ENCODE measurements around the gene PCDHGA2. TPM values are rescaled to one million over a fixed set of nuclear protein-coding genes. Genes with fewer than 3 reads are reported as not detected.

Gene PCDHGA2
- total RNA-seq, 1 experiment from 2014 or later = 7.0 TPM

DNA sequence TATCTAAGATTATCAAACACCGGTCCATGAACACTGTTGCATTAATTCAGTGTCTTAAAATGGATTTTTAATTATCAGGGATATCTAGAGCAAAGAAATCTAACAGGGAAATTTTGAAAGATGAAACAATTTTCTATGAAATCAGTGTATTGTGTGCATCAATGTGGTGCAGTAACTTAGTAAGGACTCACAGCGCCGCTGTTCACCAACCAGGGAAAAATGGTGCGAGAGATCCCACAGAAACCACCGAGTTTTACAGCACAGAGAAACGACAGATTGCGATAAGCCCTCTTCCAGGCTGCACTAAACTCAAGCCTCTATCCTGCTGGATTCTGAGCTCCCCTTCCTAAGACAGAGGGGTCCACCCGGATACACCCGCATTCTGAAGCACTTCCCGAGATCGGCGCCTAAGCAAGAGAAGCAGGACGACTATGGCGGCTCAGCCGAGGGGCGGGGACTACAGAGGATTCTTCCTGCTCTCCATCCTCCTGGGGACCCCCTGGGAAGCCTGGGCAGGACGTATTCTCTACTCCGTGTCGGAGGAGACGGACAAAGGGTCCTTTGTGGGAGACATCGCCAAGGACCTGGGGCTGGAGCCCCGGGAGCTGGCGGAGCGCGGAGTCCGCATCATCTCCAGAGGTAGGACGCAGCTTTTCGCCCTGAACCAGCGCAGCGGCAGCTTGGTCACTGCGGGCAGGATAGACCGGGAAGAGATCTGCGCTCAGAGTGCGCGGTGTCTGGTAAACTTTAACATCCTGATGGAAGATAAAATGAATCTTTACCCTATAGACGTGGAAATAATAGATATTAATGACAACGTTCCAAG, 44.1 kb downstream of the PCDHGA2 start, which contains the start of gene PCDHGA7:
TSS of gene PCDHGA7 (plus strand) at position 274 of the 826 bp plus-strand sequence. CDS start at position 432, 158 bp downstream.
- DNase-seq (ENCODE audit: low read depth) = peak; percentile 62

DNA sequence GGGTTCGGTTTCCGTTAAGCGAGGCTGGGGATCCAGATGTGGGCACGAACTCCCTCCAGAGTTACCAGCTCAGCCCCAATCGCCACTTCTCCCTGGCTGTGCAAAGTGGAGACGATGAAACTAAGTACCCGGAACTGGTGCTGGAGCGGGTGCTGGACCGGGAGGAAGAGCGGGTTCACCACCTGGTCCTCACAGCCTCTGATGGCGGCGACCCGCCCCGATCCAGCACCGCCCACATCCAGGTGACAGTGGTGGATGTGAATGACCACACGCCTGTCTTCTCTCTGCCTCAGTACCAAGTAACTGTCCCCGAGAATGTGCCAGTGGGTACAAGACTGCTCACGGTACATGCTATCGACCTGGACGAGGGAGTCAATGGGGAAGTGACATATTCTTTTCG, 44.8 kb downstream of the PCDHGA2 start:
- DNase-seq (ENCODE audit: low read depth) = no peak

DNA sequence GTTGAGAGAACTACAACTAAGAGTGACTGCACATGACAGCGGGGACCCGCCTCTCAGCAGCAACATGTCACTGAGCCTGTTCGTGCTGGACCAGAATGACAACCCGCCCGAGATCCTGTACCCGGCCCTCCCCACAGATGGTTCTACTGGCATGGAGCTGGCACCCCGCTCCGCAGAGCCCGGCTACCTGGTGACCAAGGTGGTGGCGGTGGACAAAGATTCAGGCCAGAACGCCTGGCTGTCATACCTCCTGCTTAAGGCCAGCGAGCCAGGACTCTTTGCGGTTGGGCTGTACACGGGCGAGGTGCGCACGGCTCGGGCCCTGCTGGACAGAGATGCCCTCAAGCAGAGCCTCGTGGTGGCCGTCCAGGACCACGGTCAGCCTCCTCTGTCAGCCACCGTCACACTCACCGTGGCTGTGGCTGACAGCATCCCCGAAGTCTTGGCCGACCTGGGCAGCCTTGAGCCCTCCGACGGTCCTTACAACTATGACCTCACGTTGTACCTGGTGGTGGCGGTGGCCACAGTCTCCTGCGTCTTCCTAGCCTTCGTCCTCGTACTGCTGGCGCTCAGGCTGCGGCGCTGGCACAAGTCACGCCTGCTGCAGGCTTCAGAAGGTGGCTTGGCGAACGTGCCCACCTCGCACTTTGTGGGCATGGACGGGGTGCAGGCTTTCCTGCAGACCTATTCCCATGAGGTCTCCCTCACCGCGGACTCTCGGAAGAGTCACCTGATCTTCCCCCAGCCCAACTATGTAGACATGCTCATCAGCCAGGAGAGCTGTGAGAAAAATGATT, 46.1 kb downstream of the PCDHGA2 start:
- DNase-seq (ENCODE audit: low read depth) = no peak

DNA sequence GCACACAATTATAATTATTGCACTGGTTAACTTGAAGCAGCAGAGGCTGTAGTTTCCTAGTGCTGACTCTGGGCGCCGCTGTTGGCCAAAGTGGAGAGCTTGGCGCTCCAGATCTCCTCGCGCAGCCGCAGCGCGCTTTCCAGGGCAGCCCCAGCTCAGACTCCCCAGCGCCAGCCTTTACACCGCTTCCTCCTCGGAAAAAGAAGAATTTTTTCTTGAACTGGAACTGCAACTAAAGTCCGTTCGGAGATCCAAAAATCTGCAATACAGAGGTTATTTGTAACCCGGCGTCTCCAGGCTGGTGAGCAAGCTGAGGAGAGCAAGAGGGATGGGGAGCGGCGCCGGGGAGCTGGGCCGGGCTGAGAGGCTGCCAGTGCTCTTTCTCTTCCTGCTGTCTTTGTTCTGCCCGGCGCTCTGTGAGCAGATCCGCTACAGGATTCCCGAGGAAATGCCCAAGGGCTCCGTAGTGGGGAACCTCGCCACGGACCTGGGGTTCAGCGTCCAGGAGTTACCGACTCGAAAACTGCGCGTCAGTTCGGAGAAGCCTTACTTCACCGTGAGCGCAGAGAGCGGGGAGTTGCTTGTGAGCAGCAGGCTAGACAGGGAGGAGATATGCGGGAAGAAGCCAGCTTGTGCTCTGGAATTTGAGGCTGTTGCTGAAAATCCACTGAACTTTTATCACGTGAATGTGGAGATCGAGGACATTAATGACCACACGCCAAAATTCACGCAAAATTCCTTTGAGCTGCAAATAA, 49.2 kb downstream of the PCDHGA2 start, which contains the start of gene PCDHGB4:
TSS of gene PCDHGB4 (plus strand) at position 142 of the 755 bp plus-strand sequence. CDS start at position 329, 187 bp downstream.
- DNase-seq (ENCODE audit: low read depth) = peak; percentile 58

DNA sequence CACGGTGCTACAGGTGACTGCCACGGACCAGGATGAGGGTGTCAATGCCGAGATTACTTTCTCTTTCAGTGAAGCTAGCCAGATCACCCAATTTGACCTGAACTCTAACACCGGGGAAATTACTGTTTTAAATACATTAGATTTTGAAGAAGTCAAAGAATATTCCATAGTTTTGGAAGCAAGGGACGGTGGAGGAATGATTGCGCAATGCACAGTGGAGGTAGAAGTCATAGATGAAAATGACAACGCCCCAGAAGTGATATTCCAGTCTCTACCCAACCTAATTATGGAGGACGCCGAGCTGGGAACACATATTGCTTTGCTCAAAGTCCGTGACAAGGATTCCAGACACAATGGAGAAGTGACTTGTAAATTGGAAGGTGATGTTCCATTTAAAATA, 50.1 kb downstream of the PCDHGA2 start:
- DNase-seq (ENCODE audit: low read depth) = no peak

DNA sequence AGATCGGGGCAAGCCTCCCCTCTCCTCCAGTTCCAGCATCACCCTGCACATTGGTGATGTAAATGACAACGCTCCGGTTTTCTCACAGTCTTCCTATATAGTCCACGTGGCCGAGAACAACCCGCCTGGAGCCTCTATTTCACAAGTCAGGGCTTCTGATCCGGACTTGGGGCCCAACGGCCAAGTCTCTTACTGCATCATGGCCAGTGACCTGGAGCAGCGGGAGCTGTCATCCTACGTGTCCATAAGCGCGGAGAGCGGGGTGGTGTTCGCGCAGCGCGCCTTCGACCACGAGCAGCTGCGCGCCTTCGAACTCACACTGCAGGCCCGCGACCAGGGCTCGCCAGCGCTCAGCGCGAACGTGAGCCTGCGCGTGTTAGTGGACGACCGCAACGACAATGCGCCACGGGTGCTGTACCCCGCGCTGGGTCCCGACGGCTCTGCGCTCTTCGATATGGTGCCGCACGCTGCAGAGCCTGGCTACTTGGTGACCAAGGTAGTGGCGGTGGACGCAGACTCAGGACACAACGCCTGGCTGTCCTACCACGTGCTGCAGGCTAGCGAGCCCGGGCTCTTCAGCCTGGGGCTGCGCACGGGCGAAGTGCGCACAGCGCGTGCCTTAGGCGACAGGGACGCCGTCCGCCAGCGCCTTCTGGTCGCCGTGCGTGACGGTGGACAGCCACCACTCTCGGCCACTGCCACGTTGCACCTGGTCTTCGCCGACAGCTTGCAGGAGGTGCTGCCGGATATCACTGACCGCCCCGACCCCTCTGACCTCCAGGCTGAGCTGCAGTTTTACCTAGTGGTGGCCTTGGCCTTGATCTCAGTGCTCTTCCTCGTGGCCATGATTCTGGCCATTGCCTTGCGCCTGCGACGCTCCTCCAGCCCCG, 50.8 kb downstream of the PCDHGA2 start:
- DNase-seq (ENCODE audit: low read depth) = no peak

DNA sequence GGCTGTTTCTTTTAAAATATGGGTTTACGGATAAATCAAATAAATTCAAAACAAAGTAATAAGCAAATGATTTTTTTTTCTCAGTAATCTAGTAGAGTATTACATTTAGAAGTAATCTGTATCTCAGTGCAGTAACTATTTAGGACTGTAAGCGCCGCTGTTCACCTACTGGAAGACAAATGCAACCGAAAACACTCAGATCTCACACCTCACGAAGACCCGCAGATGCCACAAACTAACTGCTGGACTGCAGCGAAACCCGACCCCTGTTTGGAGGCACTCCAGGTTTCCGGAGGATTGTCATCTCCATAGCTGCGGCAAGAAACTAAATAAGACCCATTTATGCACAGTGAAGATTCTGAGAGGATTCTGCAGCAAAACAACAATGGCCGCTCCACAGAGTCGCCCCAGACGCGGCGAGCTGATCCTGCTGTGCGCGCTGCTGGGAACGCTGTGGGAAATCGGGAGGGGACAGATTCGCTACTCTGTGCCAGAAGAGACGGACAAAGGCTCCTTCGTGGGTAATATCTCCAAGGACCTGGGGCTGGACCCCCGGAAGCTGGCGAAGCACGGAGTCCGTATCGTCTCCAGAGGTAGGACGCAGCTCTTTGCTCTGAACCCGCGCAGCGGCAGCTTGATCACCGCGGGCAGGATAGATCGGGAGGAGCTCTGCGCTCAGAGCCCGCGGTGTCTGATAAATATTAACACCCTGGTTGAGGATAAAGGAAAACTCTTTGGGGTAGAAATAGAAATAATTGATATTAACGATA, 54.1 kb downstream of the PCDHGA2 start, which contains the start of gene PCDHGA8:
TSS of gene PCDHGA8 (plus strand) at position 205 of the 770 bp plus-strand sequence. CDS start at position 386, 181 bp downstream.
- DNase-seq (ENCODE audit: low read depth) = no peak

Other genes starting within 250 kb of the PCDHGA2 start
- 0.88 and 0.96 TPM in 2 replicates for gene PCDHB2, start 244.1 kb upstream of the PCDHGA2 start, total RNA-seq (2014; rRNA removed; shearing (Covaris generic))
- gene PCDHB3, start 238.3 kb upstream of the PCDHGA2 start, total RNA-seq (2014; rRNA removed; shearing (Covaris generic)) = 0.12 and 0.20 TPM in 2 replicates
- gene PCDHB4, start 216.9 kb upstream of the PCDHGA2 start, total RNA-seq (2014; rRNA removed; shearing (Covaris generic)) = under 0.01 and 0.12 TPM in 2 replicates
- 0.59 and 0.60 TPM in 2 replicates for gene PCDHB5, start 203.6 kb upstream of the PCDHGA2 start, total RNA-seq (2014; rRNA removed; shearing (Covaris generic))
- 0.20 and 0.24 TPM in 2 replicates for gene PCDHB6, start 188.7 kb upstream of the PCDHGA2 start, total RNA-seq (2014; rRNA removed; shearing (Covaris generic))
- 0.39 and 0.48 TPM in 2 replicates for gene PCDHB7, start 166.1 kb upstream of the PCDHGA2 start, total RNA-seq (2014; rRNA removed; shearing (Covaris generic))
- 0.10 and 0.12 TPM in 2 replicates for gene PCDHB8, start 161.0 kb upstream of the PCDHGA2 start, total RNA-seq (2014; rRNA removed; shearing (Covaris generic))
- 2.0 and 2.1 TPM in 2 replicates for gene PCDHB16, start 156.4 kb upstream of the PCDHGA2 start, total RNA-seq (2014; rRNA removed; shearing (Covaris generic))
- 0.10 and 0.24 TPM in 2 replicates for gene PCDHB9, start 151.6 kb upstream of the PCDHGA2 start, total RNA-seq (2014; rRNA removed; shearing (Covaris generic))
- 0.60 and 0.78 TPM in 2 replicates for gene PCDHB10, start 146.4 kb upstream of the PCDHGA2 start, total RNA-seq (2014; rRNA removed; shearing (Covaris generic))
- 0.12 and 0.20 TPM in 2 replicates for gene PCDHB11, start 139.1 kb upstream of the PCDHGA2 start, total RNA-seq (2014; rRNA removed; shearing (Covaris generic))
- gene PCDHB12, start 130.0 kb upstream of the PCDHGA2 start, total RNA-seq (2014; rRNA removed; shearing (Covaris generic)) = 0.36 and 0.88 TPM in 2 replicates
- 2.5 and 2.6 TPM in 2 replicates for gene PCDHB13, start 124.8 kb upstream of the PCDHGA2 start, total RNA-seq (2014; rRNA removed; shearing (Covaris generic))
- 0.72 and 0.88 TPM in 2 replicates for gene PCDHB14, start 115.4 kb upstream of the PCDHGA2 start, total RNA-seq (2014; rRNA removed; shearing (Covaris generic))
- gene PCDHB15, start 93.4 kb upstream of the PCDHGA2 start, total RNA-seq (2014; rRNA removed; shearing (Covaris generic)) = 1.6 and 2.0 TPM in 2 replicates
- 0.48 TPM in 1 of 2 replicates, not detected in the other for gene SLC25A2, start 34.7 kb upstream of the PCDHGA2 start, total RNA-seq (2014; rRNA removed; shearing (Covaris generic))
- 36.0 and 50.9 TPM in 2 replicates for gene TAF7, start 18.0 kb upstream of the PCDHGA2 start, total RNA-seq (2014; rRNA removed; shearing (Covaris generic))
- gene PCDHGA1, start 8.2 kb upstream of the PCDHGA2 start, total RNA-seq (2014; rRNA removed; shearing (Covaris generic)) = 3.3 and 3.7 TPM in 2 replicates
- 0.12 and 0.39 TPM in 2 replicates for gene PCDHGA3, start 5.1 kb downstream of the PCDHGA2 start, total RNA-seq (2014; rRNA removed; shearing (Covaris generic))
- gene PCDHGB1, start 11.3 kb downstream of the PCDHGA2 start, total RNA-seq (2014; rRNA removed; shearing (Covaris generic)) = 10.6 and 10.9 TPM in 2 replicates
- gene PCDHGA4, start 16.3 kb downstream of the PCDHGA2 start, total RNA-seq (2014; rRNA removed; shearing (Covaris generic)) = 3.8 and 4.8 TPM in 2 replicates
- 4.6 and 6.0 TPM in 2 replicates for gene PCDHGB2, start 21.2 kb downstream of the PCDHGA2 start, total RNA-seq (2014; rRNA removed; shearing (Covaris generic))
- 1.5 and 1.8 TPM in 2 replicates for gene PCDHGA5, start 25.4 kb downstream of the PCDHGA2 start, total RNA-seq (2014; rRNA removed; shearing (Covaris generic))
- 1.1 and 1.6 TPM in 2 replicates for gene PCDHGB3, start 31.5 kb downstream of the PCDHGA2 start, total RNA-seq (2014; rRNA removed; shearing (Covaris generic))
- gene PCDHGA6, start 35.1 kb downstream of the PCDHGA2 start, total RNA-seq (2014; rRNA removed; shearing (Covaris generic)) = 1.3 and 1.8 TPM in 2 replicates
- gene PCDHGA7, start 44.0 kb downstream of the PCDHGA2 start, total RNA-seq (2014; rRNA removed; shearing (Covaris generic)) = 4.6 and 5.5 TPM in 2 replicates
- 12.0 and 12.7 TPM in 2 replicates for gene PCDHGB4, start 48.9 kb downstream of the PCDHGA2 start, total RNA-seq (2014; rRNA removed; shearing (Covaris generic))
- 1.6 and 1.9 TPM in 2 replicates for gene PCDHGA8, start 53.9 kb downstream of the PCDHGA2 start, total RNA-seq (2014; rRNA removed; shearing (Covaris generic))
- gene PCDHGB5, start 59.2 kb downstream of the PCDHGA2 start, total RNA-seq (2014; rRNA removed; shearing (Covaris generic)) = 18.6 and 19.8 TPM in 2 replicates
- 0.88 and 1.1 TPM in 2 replicates for gene PCDHGA9, start 64.0 kb downstream of the PCDHGA2 start, total RNA-seq (2014; rRNA removed; shearing (Covaris generic))
- gene PCDHGB6, start 69.3 kb downstream of the PCDHGA2 start, total RNA-seq (2014; rRNA removed; shearing (Covaris generic)) = 0.84 and 0.88 TPM in 2 replicates
- gene PCDHGA10, start 74.2 kb downstream of the PCDHGA2 start, total RNA-seq (2014; rRNA removed; shearing (Covaris generic)) = 0.78 and 0.84 TPM in 2 replicates
- gene PCDHGB7, start 78.9 kb downstream of the PCDHGA2 start, total RNA-seq (2014; rRNA removed; shearing (Covaris generic)) = 0.29 and 0.48 TPM in 2 replicates
- 7.0 and 8.1 TPM in 2 replicates for gene PCDHGA11, start 82.3 kb downstream of the PCDHGA2 start, total RNA-seq (2014; rRNA removed; shearing (Covaris generic))
- 19.9 and 23.5 TPM in 2 replicates for gene PCDHGA12, start 91.7 kb downstream of the PCDHGA2 start, total RNA-seq (2014; rRNA removed; shearing (Covaris generic))
- gene PCDHGC3, start 137.2 kb downstream of the PCDHGA2 start, total RNA-seq (2014; rRNA removed; shearing (Covaris generic)) = 75.6 and 81.8 TPM in 2 replicates
- 0.78 and 1.1 TPM in 2 replicates for gene PCDHGC4, start 146.3 kb downstream of the PCDHGA2 start, total RNA-seq (2014; rRNA removed; shearing (Covaris generic))
- gene PCDHGC5, start 150.3 kb downstream of the PCDHGA2 start, total RNA-seq (2014; rRNA removed; shearing (Covaris generic)) = 1.1 and 1.2 TPM in 2 replicates